ENCODE results near the gene CFAP97D2. TPM values are rescaled to one million over a fixed set of nuclear protein-coding genes. Genes with fewer than 3 reads are reported as not detected.
A peak's percentile ranks its signal among the peaks of the same experiment; 100 is the strongest.

CFAP97D2 gene
- total RNA-seq, 4 donors from 2014 or later, result not detected

DNA sequence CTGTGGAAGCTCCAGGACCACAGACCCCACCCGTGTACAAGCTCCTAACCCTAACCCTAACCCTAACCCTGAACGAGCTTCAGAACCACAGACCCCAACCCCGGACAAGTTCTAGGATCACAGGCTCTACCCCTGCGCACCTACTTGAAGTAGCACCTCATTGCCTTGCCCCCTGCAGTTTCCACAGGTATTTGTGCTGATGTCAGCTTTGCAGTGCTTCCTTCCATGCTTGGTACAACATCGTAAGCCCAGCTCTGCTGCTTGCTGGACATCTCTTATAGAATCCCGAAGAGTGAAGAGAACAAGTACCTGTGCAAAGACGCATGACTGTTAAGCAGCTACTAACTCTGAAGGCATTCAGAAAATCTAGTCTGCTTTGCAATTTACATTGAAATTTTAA is 34.9 kb downstream of the CFAP97D2 start:
- Histone ChIP-seq H3K4me3 (no peak overlapping the region), H3K4me1 (no peaks in the 10 kb centered on the region), H3K9me3 (no peaks in the 10 kb centered on the region), H3K27ac (no peak overlapping the region), H3K27me3 (peaks cover 0 to 16% of the 10 kb centered on the region in 2 donors), H3K36me3 (no peaks in the 10 kb centered on the region)
- no peak for TF ChIP-seq POLR2A (IDR thresholded peaks at IDR 0.05)
- TF ChIP-seq, protein P1, sequence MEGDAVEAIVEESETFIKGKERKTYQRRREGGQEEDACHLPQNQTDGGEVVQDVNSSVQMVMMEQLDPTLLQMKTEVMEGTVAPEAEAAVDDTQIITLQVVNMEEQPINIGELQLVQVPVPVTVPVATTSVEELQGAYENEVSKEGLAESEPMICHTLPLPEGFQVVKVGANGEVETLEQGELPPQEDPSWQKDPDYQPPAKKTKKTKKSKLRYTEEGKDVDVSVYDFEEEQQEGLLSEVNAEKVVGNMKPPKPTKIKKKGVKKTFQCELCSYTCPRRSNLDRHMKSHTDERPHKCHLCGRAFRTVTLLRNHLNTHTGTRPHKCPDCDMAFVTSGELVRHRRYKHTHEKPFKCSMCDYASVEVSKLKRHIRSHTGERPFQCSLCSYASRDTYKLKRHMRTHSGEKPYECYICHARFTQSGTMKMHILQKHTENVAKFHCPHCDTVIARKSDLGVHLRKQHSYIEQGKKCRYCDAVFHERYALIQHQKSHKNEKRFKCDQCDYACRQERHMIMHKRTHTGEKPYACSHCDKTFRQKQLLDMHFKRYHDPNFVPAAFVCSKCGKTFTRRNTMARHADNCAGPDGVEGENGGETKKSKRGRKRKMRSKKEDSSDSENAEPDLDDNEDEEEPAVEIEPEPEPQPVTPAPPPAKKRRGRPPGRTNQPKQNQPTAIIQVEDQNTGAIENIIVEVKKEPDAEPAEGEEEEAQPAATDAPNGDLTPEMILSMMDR (IDR thresholded peaks at IDR 0.05), result no peak
- no peak for TF ChIP-seq EP300 (IDR thresholded peaks at IDR 0.05)
- DNase-seq (ENCODE audit: low spot score in 2 of 2), result no peak
- 92 to 93% methylated on average over 6 to 7 of the region's 7 CpGs for WGBS, 2 donors

DNA sequence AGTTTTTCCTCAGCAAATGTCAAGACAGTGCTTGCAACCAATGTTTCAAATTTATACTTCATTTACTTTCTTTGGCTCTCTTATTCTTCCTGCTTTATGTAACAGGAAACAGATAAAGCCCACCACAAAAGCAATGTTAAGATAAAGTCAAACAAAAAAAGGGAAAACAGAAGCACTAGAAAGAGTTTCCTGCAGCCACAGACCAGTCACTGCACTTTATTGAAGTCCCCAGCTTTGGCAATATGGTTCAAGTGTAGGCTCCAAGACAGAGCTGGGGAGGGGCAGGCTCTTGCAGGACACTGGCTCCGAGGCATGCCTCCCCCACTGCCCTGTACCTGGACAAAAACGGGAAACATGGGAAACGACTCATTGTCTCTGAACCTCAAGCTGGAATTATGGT is 40.3 kb downstream of the CFAP97D2 start:
- H3K9me3 ChIP-seq, result no peaks in the 10 kb centered on the region
- DNase-seq (ENCODE audit: low spot score in 2 of 2), result no peak
- TF ChIP-seq EP300 (IDR thresholded peaks at IDR 0.05) (no peak), POLR2A (IDR thresholded peaks at IDR 0.05) (no peak)
- TF ChIP-seq, protein P1 (IDR thresholded peaks at IDR 0.05), result no peak
- H3K4me1 ChIP-seq, result peaks cover 0 to 3% (median 0%) of the 10 kb centered on the region in 4 donors
- peaks cover 0 to 8% of the 10 kb centered on the region in 2 donors for H3K27me3 ChIP-seq
- H3K36me3 ChIP-seq, result no peaks in the 10 kb centered on the region
- WGBS, 2 donors, result 79 to 80% methylated on average over 3 of the region's 3 CpGs
- H3K4me3 ChIP-seq, result no peak overlapping the region
- H3K27ac ChIP-seq, result no peak overlapping the region

GRCh38 chr13:114222461-114222968 is 43.5 kb downstream of the CFAP97D2 start:
- peak in 1 of 2 donors; percentile 20 for DNase-seq (ENCODE audit: low spot score in 2 of 2)
- Histone ChIP-seq H3K27ac (no peak overlapping the region), H3K9me3 (no peaks in the 10 kb centered on the region), H3K27me3 (no peaks in the 10 kb centered on the region), H3K4me1 (peaks cover 0 to 14% (median 0%) of the 10 kb centered on the region in 4 donors), H3K36me3 (no peaks in the 10 kb centered on the region), H3K4me3 (no peak overlapping the region)
- 38 to 51% methylated on average over 9 of the region's 9 CpGs for WGBS, 2 donors
- TF ChIP-seq POLR2A (IDR thresholded peaks at IDR 0.05) (no peak), EP300 (IDR thresholded peaks at IDR 0.05) (no peak)
- TF ChIP-seq, protein P1 (IDR thresholded peaks at IDR 0.05), result no peak

DNA sequence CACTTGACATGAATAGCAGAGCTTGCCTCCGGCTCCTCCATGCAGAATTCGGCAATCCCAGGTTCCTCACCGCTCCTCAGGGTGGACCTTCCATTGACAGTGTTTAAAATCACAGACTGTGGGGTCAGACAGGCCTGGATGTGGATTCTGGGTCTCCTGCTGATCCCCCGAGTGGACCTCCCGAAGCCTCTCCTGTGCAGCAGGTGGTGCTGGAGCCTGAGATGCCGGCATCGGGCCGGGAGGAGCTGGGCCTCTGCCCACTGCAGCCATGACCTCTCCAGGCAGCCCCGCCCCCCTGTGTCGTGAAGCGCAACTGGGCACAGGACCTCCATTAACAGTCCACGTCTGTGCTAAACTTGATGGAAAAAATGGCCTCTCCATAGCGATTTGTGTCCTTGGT is 45.1 kb downstream of the CFAP97D2 start:
- Histone ChIP-seq H3K36me3 (no peaks in the 10 kb centered on the region), H3K27me3 (peaks cover 0 to 14% of the 10 kb centered on the region in 2 donors), H3K27ac (no peak overlapping the region), H3K9me3 (no peaks in the 10 kb centered on the region), H3K4me1 (peaks cover 0 to 14% (median 0%) of the 10 kb centered on the region in 4 donors), H3K4me3 (no peak overlapping the region)
- 84 to 92% methylated on average over 13 of the region's 13 CpGs for WGBS, 2 donors
- DNase-seq (ENCODE audit: low spot score in 2 of 2), result no peak
- TF ChIP-seq, protein P1 (IDR thresholded peaks at IDR 0.05), result no peak
- TF ChIP-seq POLR2A (IDR thresholded peaks at IDR 0.05), result no peak
- no peak for TF ChIP-seq EP300 (IDR thresholded peaks at IDR 0.05)

- DNase-seq (ENCODE audit: low spot score in 2 of 2), result no peak
- TF ChIP-seq, protein P1 (IDR thresholded peaks at IDR 0.05), result no peak
- TF ChIP-seq EP300 (IDR thresholded peaks at IDR 0.05), result no peak
- no peak for TF ChIP-seq POLR2A (IDR thresholded peaks at IDR 0.05)
- no peaks in the 10 kb centered on the region for H3K9me3 ChIP-seq
- H3K4me3 ChIP-seq, result no peak overlapping the region
- H3K27ac ChIP-seq, result no peak overlapping the region
- peaks cover 0 to 15% of the 10 kb centered on the region in 2 donors for H3K27me3 ChIP-seq
- peaks cover 0 to 21% (median 3%) of the 10 kb centered on the region in 4 donors for H3K4me1 ChIP-seq
- 65 to 69% methylated on average over 8 of the region's 8 CpGs for WGBS, 2 donors
- H3K36me3 ChIP-seq, result no peaks in the 10 kb centered on the region
Observed at GRCh38 chr13:114225610-114226009, 46.6 kb downstream of the CFAP97D2 start.
